HG02571 (cell line): Measurements from ENCODE around the gene TBKBP1.
"Not testable (repeated sequence)": the region's sequence is repeated elsewhere in the genome, so short reads cannot be mapped to it uniquely, and the experiment has no call there.

ENCODE experiments used
- ATAC-seq: cut with Tn5 transposase; IDR thresholded peaks from one replicate; pipeline ENCODE4 v1.9.1; 2021; ENCODE audit warnings: mild to moderate bottlenecking, moderate library complexity; ENCODE audit not compliant: unreplicated experiment

The TBKBP1 gene

DNA sequence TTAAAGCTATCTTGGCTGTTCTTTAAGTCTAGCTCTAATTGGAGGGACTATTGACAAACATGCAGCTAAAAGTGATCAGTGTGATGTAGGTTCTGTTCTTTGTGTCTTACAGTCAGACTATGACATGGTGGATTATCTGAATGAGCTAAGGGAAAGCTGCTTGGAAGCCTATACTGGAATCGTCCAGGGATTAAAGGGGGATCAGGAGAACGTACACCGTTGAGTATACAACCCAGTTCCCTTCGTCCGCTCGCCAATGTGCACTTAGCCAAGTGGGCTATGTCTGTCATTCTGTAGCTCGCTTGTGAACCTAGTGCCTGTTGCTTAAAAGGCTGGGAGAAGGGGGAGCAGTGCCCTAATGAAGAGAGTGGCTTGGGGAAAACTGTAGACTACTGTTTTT lies 15.8 kb upstream of the TBKBP1 start:
- ATAC-seq: no peak

DNA sequence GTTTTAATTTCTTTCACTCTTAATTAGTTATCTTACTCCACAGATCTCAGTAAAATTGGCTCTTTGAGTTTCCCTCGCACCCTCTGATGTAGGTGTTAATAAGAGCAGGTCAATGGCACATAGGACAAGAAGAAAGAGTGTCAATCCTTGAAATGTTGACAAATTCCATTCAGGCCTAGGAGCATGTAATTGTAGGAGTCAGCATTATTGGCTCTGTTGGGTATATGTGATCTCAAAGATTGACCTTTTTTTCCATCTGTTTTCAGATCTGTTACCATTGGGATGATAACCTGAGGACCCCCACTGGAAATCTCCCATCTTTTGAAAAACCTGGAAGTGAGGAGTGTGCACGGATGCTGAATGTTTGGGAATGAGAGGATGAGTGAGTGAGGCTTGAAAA lies 11.8 kb upstream of the TBKBP1 start:
- no peak for ATAC-seq

DNA sequence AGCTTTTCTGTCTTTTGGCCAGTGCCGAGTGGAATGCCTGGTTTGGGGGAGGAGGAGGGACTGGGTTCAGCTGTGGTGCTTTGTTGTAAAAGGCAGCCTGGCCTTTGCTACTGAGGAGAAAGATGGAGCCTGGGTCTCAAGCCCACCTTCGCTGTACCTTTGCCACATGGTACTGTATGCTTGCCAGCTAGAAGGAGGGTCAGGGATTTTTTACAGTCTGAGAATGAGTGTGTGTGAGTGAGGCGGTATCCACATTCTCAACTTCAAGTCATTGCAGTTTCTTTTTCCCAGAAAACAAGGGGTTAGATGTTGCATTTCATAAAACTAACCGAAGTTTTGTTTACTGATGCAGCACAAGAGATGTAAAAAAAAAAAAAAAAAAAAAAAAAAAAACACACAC lies 11.2 kb upstream of the TBKBP1 start:
- ATAC-seq: not testable (repeated sequence)

DNA sequence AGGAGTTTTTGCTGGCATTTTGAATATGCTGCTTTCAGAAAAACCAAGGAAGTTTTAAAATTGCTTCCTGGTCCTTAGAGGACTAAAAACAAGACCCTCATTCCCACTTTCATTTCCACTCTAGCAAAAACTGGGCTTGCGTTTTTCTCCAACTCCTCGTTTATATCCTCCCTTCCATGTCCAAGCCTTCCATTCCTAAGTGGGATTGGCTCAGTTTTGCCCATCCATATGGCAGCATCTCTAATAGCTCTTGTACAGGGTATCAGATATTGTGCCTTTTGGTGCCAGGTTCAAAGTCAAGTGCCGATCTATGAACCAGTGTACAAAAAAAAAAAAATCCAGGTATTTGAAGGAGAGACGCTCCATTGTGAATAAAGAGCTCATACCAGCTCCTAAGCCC lies 9.9 kb upstream of the TBKBP1 start:
- ATAC-seq: no peak

DNA sequence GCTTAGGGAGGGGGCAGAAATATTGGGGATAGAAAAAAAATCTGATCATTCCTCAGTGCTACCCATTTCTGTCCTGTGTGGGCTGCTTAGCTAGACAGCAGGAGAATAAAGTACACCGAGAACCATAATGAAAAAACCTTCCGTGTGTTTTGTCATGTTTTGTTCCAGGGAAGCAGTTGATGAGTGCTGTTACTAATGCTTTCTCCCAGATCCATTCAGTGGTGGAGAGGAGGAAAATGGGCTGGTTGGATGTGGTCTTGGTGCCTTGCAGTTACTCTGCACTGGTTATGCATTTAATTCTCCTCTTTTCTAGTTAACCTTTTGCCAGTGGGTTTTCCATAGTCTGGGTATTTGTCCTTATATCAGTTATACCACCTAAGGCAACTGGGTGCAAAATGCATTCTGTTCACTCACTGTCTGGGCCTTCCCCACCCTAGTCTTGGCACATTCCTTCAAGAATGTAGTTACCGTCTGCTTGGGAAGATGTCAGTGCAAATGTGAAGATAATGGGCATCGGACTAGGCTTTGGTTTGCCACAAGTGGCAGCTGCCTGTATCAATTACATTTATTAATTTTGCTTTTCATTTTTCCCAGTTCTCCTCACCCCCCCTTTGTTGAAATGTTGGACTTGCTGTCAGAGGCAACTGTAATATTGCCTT lies 9.3 kb upstream of the TBKBP1 start:
- ATAC-seq: no peak

DNA sequence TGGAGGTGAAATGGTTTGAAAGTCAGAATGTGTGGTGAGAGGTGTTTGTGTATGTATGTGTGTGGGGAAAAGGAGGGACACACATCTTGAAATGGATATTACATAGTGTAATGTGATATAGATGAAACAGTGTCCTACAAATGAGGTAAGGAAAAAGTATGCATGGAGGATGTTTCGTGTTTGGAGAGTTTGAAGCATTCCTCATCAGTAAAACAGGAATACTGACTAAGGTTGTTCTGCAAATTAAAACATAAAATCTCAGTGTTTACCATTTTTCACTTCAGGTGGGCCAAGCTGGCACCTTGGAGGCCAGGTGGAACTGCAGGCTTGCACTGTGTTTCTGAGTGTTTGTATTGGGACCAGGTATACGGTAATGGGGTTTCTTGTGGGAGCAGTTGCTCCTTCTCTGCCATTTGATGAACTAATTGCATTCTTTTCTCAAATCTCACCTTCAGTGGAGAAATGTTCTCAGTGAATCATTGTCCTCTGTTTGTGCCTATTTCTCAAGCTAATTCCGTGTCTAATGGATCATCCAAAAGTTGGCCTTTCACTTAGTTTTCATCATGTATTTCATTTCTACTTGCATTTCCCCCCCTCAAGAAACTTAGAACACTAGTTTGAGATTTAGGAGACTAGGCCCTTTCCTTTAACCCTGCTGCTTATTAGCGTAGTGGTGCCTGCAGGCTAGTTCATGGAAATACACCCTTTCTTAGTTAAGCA lies 8.2 kb upstream of the TBKBP1 start:
- ATAC-seq: no peak

DNA sequence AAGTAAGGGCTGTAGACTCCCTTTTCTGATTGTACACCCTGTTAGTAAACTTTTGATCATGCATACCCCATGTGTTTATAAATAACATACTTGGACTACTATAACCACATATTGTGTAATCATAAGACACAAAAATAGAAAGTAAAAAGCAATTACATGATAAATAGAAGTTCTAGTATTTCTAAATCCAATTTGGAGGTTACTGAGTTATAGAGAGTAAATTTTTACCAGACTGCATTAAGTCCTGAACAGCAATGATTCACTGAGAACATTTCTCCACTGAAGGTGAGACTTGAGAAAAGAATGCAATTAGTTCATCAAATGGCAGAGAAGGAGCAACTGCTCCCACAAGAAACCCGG lies 7.7 kb upstream of the TBKBP1 start:
- no peak for ATAC-seq

DNA sequence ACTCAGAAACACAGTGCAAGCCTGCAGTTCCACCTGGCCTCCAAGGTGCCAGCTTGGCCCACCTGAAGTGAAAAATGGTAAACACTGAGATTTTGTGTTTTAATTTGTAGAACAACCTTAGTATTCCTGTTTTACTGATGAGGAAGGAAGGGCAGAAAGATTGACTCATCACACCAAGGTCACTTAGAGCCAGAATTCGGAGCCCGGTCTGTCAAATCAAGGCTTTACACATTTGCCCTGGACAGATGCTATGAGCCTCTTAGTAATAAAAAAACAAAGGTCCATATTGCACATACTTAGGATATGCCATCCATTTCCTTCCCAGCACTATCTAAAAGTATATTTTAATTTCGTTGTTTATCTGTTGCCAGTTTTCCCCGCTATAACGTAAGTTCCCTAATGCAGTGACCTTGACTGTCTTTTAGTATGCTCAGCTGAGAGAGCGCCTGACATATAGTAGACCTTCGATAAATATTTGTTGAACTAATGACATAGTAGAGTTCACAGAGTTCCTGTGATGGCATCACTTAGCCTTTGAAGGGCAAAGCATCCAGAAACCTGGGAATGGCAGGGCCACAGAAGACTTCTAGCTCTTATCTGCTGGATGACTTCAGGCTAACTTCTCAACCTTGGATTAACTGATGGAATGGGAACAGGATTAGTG lies 7.2 kb upstream of the TBKBP1 start:
- no peak for ATAC-seq

DNA sequence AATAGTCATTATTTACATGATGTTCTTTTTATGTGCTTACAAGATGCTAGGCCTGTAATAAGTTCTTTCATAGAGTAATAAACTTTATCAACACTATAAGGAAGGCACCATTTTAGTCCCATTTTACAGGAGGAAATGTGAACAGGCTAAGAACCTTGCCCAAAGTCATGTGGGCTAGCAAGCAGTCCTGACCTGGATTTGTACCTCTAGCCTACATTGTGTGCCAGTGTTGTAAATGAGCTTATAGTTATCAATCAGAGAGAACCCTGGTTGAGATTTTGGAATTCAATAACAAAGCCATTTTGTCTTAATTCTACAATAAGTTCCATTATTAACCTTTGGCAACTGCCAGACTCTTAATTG lies 6.7 kb upstream of the TBKBP1 start:
- no peak for ATAC-seq

DNA sequence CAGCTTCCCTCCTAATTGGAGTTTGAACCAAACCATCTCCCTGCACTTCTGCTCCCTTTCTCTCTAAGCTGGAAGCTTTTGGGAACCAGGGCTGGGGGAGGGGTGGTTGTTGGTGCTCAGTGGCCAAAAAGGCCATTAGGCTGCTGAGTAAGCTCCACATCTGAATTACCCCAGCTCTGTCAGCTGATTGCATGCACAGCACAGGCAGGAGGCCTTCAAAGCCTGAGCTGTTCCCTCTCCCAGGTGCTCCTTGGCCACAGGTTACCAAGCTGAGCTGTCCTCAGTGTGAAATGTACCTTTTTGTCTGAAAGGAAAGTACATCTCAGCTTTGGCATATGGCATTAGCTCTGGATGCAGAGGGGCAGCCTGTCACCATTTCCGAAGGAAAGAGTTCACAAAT lies 6.2 kb upstream of the TBKBP1 start:
- ATAC-seq: no peak

DNA sequence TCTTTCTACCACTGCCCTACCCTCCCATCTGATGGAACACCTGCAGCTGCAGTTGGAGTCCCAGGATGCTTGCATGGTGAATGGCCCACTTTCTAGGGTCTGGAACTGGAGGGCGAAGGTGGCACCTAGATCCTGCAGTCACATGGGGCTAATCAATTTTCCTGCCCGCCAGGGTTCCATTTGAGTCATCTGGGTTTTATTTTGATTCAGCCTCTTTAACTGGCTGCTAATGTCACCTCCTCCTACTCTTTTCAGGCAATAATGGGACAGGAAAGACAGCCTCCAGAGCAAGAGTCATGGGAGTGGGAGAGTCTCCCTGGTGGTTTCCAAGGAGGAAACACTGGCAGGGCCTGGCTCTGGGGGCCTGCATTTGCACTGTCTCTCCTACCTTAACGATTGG lies 3.8 kb upstream of the TBKBP1 start:
- no peak for ATAC-seq

DNA sequence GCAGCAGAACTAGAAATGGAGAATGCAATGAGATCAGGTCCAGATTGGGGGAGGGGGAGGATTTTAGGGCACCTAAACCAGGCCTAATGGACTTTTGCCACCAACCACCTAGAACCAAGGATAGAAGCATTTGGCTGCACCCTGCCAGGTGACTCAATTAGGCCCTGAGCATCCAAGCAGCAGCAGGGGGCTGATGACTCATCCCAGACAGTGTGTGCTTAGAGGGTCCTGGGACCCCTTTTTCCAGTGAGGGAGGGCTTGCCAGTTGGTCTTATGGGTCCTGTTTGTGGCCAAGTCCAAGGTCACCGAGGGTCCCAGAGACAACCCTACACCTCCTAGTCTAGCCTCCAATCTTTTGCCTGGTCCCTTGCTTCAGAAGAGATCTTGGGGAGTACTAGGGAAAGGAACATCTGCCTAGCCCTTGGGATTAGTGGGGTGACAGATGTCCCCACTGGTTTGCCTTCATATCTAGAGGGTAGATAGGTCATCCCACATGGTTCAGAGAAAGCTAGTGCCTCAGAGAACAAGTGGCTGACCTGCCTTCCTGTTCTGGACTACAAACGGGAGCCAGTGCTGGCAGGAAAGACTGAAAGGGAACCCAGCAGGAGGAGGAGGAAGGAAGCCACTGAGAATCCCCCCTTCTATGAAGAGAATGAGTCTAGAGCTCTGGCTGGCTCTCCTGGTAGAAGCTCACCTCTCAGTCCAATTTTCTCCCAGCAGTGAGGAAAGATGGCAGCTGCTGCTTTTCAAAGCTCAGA lies 1.6 kb upstream of the TBKBP1 start:
- no peak for ATAC-seq

DNA sequence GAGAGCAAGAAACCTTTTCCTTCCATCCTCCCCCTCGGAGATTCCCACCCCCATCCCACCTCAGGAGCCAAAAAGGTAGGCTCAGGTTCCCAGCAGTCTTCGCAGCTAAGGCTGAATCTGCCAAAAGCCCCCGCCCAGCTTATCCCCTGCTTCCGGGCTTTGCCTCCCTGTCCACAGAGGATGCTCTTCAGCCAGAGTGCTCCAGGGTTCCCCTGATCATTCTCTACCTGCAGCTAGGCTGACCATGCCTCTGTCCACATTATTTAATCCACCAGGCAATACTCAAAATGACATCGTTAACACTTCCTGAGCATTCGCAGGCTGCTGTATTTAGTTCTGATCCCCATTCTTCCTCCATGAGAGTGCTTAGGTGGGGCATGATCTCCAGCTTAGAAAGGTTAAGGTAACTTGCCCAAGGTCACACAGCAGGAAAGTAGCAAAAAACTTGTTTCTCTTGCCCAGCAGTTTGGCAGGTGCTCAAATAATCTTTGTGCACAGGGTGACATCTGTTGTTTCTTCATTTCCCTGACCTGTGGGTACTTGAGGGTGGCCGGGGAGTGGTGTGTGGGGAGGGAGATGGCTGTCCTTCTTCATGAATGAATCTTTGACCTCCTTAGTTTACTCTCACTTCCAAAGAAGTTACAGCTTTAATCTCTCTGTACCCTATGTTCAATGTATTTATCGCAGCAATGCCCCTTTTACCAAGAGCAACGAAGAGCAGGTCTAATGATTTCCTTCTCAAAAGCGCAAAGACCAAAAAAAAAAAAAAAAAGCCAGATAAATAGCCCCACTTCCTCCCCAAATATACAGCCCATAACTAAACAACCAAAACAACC lies 848 bp upstream of the TBKBP1 start:
- no peak for ATAC-seq

DNA sequence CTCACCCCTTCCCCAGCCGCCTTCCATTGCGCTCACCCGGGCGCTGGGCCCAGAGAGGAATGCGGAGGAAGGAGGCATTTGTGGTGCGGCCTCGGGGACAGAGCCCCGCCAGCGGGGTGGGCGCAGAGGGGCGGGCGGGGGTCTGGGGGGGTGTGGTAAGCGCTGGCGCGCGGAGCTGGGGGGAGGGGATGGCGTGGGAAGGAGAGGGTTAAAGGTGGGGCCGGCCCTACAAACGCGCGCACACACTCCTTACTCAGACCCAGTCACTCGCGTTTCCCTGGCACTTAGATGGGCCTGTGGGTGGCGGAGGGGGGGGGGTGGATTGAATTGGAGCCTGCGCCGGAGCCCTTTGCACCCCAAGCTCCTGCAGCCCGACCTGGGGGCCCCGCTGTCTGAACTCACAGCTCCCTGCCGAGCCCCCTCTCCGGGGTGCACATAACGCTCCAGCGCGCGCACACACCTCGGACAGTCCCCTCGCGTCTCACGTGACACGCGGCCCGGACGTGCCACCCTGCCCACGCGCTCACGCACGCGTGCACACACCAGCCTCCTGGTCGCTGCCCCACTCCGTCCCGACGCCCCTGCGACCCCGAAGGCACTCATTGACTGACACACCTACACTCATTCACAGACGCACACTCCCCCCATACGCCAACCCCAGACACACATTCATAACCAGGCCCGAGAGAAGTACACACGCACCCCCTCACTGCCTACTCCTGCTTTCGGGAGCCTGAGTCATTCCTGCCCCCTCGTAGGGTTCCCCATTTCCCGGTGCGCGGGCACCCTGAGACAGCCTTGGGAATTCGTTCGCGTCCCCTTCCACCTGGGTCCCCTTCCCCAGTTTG lies 844 bp downstream of the TBKBP1 start:
- no peak for ATAC-seq

DNA sequence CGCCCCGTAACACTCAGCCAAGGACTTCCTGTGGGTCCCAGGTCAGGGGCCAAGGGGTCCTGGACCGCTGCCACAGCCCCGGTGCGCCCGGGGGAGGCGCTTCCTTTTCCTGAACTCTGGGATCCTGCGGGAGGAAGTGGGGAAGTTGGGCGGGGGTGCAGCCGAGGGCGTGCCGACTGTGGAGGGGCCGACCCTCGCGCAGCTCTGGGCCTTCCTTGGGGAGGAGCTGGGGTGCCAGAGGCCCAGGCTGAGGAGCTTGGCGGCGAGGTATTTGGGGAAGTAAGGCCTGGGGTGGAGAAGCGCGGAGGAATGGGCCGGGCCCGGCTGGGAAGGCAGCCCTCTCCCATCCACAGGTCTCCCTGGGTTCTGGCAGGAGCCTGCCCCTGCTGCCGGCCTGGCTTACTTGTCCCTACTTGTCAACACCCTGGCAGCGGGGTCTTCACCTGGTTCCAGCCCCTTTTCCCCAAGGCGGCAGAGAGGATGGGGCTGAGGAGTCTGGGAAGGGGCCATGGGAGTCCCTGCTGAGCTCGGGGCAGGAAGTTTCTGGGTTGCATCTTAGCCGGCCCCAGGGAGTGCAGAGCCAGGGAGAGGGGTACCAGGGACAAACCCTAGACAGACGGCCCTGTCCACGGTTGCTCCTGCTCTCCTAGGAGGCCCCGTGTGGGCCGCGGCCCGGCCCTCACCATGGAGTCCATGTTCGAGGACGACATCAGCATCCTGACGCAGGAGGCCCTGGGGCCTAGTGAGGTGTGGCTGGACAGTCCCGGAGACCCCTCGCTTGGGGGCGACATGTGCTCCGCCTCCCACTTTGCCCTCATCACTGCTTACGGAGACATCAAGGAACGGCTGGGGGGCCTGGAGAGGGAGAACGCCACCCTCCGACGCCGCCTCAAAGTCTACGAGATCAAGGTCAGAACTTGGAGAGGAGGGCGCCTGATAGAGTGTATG lies 1.7 kb downstream of the TBKBP1 start:
- ATAC-seq: no peak

DNA sequence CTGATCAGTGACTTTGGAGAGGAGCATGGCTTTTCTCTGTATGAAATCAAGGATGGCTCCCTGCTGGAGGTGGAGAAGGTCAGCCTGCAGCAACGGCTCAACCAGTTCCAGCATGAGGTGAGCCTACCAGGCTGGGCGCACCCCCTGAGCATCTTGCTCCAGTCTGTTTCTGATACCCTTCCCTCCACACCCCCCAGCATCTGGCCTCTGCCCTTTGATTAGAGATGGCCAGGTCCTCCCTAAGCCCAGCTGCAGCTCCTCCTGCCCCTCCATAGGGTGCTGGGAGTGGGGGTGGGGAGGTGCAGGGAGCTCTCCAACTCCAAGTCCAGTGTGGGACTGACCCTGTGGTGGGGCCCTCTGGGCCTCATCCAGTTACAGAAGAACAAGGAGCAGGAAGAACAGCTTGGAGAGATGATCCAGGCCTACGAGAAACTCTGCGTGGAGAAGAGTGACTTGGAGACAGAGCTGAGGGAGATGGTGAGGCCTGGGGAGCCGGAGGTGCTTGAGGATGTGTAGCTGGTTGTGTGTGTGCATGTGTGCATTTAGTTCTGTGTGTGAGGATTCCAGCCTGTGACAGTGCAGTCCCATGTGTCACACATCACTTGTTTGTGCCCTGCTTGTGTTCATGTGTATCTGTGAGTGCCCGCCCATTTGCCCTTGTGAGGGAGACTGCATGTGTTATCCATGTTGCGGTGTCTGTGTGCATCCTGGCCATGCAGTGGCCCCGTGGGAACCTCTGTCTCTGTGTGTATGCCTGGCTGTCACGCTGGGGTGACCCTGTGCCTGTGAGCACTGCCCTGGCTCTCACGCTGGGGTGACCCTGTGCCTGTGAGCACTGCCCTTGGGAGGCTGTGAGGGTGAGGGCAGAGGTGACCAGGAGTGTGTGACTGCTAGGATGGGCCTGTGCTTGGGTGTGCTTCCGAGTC lies 3.0 kb downstream of the TBKBP1 start:
- no peak for ATAC-seq

DNA sequence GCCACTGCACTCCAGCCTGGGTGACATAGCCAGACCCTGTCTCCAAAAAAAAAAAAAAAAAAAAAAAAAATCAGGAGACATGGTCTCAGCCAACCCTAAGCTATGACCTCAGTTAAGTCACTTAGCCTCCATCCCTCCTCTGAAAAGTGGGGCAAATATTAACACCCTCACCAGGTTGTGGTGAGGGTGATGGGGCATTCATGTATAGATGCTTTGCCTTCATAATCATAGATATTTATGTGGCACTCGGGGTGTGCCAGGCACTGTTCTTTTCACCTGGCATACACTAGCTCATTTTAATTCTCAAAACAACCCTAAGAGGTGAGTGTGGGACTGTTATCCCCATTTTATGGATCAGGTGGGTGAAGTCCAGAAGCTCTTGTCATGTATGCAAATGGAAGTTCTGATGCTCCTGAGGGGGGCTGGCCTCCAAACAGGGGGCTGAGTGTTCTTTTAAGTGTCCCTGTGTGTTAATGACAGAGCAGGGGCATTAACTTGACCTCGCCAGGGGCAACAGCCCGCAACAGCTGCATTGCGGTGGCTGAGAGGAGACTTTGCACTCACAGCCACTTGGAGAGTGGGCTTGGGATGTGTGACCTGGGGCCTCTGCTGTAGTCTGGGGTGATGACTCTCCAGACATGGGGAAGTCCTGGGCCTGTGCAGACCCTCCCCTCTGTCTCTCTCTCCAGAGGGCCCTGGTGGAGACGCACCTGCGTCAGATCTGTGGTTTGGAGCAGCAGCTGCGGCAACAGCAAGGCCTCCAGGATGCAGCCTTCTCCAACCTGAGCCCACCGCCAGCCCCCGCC lies 4.1 kb downstream of the TBKBP1 start:
- no peak for ATAC-seq
